ENCODE data around the gene PTPN14. TPM values are rescaled to one million over a fixed set of nuclear protein-coding genes. Genes with fewer than 3 reads are reported as not detected.
A peak's percentile ranks its signal among the peaks of the same experiment; 100 is the strongest.

The PTPN14 gene
- total RNA-seq, 1 experiment from 2014 or later = 47.7 TPM

DNA sequence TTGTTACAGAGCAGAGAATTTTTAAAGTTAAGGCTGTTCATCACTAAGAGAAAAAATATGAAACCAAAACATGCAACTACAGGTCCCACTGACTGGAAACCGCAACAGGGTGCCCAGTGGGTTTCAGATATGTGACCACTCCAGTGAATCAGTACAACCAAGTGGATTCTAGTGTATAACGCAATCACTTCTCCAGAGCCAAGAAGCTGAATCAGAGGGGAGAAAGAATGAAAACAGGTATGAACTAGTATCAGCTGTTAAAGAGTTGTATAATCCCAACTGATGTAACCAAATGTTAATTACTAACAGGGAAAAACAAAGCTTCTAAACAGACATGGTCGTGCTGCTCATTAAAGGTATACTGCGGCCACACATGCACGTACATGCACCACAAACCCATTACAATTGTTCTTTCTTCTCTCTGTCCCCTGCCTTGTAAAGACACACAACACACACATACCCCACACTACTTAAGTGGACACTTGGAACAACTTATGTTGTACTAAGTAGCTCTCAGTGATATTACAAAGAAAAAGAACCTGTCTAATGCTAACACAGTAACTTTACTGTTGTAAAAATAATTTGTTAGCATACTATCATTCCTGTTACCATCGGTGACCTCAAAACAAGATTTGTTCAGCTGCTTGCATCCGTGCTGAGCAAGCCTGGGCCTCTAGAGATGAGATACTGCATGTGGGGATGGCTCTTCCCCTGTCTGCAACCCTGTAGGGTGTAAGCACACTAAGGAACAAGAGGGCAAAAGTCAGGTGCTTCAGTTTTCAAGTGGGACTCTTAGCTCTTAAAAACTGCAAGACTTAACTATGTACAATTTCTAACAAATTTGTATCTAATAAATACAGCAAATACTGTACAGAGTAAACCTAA lies 74.2 kb downstream of the PTPN14 start:
- peak; percentile 99 for DNase-seq (ENCODE audit: low read depth)

DNA sequence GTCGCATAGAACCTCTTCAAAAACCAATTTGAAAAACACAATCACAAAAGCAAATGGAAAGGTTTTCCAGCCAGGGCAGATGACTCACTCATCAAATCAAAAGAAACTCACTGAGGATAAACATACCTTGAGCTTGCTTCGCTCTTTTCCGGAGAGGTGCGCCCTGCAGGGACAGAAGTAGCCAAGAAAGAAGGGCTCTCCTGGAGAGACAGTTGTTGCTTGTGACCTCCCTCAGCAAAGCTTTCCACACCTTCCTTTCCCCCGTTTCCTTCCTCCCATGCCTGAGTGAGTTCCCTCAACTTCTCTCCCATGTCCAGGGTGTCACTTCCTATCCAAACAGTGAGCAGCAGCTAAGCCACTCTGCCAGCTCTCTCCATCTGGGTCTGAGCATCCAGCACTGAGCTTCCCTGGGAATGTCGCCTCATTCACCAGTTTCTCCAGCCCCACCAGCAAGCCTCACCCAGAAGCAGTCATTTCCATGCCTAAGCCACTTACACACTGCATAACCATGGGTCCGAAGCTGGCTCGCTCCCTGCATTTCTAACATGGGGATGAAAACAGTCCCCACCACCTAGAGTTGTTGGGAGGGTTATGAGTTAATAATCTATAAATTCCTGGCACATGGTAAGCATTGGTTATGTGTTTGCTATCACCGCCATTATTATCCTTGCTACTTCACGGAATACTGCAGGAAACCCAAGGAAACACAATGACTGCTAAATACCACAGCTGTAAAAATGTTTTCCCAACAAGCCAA lies 75.0 kb downstream of the PTPN14 start:
- DNase-seq (ENCODE audit: low read depth) = no peak

DNA sequence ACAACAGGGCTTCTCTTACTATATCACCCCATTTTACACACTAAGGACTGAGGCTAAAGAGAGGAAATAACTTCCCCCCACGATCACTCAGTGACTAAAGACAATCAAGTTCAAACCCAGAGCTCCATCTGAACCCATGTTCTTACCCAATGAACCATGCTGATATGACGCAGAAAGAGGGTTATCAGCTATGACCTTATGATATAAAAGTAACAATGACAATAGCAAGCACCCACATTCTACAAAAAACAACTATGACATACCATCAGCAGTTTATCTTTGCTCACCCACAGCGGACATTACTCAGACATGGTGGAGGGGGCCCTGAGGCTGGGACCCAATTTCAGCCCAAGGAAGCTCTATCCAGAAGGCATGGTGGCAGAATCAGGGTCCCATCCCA lies 75.7 kb downstream of the PTPN14 start:
- no peak for DNase-seq (ENCODE audit: low read depth)

DNA sequence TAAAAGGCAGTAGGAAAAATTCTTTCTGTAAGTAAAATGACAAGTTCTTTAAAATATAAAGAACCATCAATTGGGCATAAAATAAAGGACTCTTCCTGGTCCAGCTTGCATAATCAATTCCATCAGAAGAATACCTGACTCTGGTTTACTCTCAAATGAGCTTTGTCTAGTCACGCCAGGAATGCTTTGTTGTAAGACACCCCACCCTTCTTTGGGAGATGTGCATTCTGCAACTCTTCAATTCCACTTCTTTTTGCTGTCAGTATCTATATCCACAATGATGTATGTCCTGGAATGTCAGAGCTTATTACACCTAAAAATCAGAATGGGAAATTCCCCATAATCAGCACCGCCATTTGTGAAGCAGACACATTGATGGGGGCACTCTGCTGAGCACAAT lies 76.1 kb downstream of the PTPN14 start:
- no peak for DNase-seq (ENCODE audit: low read depth)

DNA sequence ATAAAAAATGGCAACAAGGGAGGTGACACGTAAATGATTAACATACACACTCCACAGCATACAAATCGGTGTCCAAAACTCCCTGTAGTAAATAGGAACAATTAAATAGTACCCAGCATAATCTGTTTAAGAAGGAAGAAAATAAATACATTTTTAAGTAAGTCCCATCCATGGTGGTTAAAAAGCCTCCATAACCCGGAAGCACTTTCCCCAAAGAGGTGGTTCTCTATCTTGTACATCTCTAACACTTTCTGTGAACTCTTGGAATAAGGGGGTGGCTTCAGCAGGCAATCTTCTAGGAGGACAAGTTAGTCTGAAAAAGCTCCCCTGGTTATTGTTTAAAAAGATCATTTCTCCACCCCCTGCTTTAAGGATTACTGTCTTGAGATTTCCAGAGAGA lies 76.9 kb downstream of the PTPN14 start:
- DNase-seq (ENCODE audit: low read depth) = no peak

DNA sequence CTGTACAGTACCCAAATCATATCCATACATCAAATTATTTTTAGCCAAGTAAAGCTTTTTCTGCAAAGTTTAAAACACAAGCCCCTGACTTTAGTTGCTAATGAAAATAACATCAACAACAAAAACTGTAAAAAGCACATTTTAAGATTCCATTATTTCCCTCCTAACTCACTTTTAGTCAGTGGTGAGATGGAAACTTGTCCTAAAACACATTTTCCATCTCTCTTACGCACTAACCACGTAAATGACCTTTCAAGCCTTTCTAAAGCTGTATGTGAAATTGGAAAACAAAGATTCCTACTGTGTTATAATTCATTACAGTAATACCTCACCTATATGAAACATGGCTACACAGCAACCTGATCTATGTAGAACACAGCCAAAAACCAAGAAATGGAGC lies 77.5 kb downstream of the PTPN14 start:
- no peak for DNase-seq (ENCODE audit: low read depth)

DNA sequence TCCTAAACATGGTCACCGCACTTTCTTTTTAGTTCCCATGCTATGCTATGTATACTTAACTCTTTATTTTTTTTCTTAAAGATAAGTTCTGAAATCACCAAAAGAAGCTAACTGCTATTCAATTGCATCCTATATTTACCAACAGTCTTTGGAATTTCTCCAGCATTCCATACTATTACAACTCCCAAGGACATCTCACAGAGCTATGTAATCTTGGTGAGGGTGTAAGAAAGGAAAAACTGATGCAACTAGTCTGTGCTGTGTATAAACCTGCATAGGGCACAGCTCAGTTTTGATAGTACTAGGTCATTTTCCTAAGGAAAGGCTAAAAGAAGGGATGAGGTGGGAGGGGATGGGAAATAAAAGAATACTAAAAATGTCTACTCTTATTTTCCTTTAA lies 78.0 kb downstream of the PTPN14 start:
- DNase-seq (ENCODE audit: low read depth) = peak; percentile 31

DNA sequence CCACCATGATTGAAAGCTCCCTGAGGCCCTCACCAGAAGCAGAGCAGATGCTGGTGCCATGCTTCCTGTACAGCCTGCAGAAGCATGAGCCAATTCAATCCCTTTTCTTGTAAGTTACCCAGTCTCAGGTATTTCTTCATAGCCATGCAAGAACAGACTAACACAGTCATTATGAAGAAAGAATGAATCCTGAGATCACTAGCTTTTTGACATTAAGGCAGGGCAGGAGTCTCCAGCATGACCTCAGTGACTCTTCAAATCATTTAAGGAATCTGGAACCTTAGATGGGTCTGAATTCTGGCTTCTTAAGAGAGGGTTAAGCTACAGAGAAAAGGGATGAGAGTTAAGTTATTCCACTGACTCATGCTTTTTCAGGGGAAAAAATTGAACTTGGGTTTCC lies 79.0 kb downstream of the PTPN14 start:
- DNase-seq (ENCODE audit: low read depth) = peak; percentile 51

DNA sequence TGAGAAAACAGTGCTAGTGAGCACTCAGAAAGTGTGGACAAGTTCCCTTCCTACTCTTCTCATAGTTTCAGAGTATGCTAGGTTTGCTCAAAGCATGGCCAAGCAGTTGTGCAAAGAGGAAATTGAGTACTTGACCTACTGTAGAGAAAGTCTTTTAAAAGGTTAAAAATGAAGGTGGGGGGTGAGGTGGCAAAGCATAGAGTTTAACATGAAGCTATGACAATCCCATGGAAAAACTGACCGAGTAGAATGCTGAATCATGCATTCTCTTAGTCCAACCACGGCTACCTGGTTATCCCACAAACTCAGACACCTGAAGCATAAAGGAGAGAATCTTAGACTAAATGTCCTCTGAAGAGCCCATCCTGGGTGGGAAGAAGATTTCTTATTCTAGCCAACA lies 79.9 kb downstream of the PTPN14 start:
- DNase-seq (ENCODE audit: low read depth) = no peak

DNA sequence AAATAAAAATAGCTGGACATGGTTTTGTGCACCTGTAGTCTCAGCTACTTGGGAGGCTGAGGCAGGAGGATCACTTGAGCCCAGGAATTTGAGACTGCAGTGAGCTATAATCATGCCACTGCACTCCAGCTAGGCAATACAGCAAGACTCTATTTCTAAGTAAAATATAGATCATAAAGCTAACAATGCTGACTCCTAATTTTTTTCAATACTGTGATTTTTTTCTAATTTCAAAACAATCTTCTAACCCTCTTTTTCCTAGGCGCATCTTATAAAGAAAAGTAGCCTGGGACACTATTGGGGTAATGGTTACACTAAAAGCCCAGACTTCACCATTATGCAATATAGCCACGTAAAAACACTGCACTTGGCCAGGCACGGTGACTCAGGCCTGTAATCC lies 81.3 kb downstream of the PTPN14 start:
- no peak for DNase-seq (ENCODE audit: low read depth)

DNA sequence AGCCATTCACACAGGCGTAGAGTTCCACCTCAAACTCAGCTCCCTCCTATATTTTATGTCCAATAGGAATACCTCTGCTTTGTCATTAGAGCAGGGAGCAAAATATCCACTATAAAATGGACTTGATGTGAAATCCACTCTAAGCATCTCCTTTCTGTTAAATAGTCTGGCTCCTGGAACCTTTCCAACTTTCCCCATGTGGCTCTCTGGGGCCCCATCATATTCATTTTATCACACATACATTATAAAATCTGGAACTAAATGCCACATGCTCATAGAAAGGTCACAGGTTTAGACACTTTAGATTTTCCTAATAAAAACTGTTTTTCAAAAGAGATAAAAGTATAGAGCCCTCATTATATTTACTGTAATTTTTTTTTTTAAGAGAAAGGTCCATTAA lies 82.1 kb downstream of the PTPN14 start:
- no peak for DNase-seq (ENCODE audit: low read depth)

DNA sequence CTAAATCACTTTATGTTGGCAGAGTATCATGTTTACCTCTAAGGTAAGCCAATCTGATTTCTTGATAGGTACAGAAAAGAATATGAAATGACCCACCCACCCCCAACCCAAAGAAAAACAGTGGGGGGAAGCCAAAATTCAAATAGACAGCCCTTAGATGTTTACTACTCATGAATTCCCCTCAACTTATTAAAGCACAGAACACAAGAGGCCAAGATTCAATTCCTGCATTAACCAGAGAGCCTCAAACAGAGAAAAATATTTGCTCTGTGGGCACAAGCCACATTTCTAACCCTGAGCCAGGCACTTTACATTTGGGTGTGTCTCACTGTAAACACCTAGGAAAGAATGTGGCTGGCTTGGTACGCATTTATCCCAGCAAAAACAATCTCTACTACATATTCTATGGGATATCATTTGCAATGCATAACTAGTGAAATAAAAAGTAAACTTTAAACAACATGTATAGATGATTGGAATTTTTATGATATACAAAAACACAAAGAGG lies 84.3 kb downstream of the PTPN14 start:
- DNase-seq (ENCODE audit: low read depth) = no peak

DNA sequence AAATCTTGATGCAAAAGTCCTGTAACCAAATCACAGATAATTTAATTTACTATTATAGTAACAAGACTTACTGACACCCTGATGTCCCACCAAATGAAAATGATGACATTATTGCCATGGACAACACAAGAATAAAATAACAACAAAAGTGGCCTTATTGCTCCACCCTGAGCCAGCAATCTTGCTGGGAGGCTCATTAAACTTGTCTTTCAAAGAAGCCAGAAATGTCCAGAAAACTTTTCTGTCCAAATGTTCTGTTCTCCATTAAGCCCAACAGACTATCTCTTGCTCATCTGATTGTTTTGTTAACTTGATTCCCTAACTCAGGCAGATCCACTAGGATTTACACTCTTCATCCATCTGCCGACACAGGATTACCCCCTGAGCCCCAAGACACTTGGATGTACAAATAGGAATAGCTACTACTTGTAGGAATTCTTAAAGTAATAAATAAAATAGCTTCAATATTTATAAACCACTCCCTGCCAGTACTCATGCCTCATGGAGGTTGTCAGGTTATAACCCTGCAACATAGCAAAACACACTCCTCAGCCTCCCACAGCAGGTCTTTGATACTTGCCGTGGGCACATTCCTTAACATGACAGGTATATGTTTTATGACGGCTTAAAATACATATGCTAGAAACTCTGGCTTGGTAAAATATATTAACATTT lies 84.9 kb downstream of the PTPN14 start:
- DNase-seq (ENCODE audit: low read depth) = no peak

DNA sequence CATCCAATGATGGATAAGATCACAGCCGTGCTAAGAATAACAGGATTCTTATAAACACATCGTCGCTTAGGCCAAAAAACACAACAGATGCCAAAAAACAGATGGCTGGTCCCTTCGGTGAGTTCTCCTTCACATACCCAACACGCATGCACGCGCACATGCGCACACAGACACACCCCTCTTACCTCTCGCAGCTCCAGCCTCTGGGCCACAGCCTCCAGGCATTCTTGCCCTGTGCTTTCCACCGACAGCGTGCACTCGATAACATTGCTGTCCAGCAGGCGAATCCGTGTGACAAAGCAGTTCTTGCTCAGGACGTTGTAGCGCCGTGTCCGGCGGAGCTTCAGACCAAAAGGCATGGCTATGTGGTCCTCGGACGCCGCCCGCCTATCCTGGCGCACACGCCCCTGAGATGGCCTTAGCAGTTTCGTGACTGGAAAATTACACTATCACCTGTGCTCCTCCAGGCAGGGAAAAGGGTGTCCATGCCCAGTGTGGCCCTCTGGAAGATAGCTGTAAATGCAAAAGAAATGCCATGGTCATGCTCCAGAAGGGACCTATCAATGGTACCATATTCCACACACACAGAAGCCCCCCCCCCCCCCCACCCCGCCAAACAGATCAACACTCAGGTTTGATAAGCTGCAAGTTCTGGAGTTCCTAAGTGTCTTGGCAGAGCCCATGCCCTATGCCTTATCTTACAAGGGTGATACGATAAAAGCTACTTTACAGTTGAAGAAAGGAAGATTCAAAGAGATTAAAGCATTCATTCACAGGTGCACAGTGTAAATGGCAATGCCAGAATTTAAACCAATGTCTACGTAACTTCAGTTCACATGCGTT lies 86.7 kb downstream of the PTPN14 start:
- no peak for DNase-seq (ENCODE audit: low read depth)

DNA sequence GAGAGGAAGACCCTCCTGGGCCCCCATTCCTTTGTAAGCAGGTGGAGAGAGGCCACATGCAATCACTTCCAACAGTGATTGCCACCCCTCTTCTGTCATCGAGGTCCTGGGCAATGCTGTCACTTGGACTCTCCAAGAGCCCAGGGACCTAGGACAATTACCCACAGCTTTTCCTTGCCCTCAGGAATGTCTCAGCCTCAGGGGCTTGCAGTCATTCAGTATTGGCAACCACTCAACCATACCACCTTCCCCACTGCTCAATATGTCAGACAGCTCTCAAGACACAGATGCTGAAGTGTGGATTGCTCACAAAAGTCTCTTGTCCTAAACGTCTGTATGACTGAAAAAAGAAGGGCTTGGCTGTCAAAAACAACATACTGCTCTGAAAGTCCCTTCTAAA lies 87.8 kb downstream of the PTPN14 start:
- DNase-seq (ENCODE audit: low read depth) = no peak

DNA sequence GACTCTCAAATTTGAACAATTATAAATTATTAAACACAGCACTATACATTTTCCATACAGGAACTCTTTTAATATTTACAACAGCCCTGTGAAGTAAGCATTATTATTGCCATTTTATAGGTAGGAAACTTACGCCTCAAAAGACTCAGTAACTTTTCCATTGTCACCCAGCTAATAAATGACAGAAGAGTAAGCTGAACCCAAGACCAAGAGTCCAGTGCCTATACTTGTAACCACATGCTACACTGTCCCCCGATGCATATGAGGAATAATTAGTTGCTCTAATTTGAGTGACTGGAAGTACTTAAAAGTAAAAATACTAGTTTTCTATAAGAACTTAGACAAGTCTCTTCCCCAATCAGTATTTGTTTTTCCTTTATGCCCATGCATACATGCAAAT lies 88.5 kb downstream of the PTPN14 start:
- DNase-seq (ENCODE audit: low read depth) = no peak

DNA sequence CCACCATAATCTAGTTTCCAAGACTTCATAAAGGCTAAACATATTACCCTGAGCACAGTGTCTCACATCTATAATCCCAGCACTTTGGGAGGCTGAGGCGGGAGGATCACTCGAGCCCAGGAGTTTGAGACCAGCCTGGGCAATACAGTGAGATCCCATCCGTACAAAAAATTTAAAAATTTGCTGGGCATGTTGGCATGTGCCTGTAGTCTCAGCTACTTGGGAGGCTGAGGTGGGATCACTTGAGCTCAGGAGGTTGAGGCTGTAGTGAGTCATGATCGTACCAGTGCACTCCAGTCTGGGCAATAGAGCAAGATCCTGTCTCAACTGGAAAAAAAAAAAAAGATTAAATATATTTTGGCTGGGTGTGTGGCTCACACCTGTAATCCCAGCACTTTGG lies 90.1 kb downstream of the PTPN14 start:
- DNase-seq (ENCODE audit: low read depth) = no peak

DNA sequence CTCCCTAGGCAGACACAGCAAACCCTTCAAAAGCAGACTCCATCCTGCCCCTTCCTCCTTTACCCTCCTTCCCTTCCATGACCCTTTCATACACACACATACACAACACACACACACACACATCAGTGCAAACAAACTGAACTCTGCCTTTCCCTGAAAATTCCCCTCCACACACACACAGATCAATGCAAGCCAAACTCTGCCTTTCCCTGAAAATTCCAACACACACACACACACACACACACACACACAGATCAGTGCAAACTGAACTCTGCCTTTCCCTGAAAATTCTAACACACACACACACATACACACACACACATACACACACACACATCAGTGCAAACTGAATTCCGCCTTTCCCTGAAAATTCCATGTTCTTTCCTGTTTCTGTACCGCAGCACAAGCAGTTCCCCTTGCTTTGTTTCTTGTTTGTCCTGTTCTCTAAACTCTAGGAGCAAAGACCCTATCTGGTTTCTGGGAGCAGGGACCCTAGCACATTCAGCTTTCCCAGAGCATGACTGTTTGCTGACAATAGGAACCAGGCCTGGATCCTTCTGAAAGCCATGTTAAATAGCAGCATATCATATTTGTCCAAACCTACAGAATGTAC lies 91.0 kb downstream of the PTPN14 start:
- no peak for DNase-seq (ENCODE audit: low read depth)

DNA sequence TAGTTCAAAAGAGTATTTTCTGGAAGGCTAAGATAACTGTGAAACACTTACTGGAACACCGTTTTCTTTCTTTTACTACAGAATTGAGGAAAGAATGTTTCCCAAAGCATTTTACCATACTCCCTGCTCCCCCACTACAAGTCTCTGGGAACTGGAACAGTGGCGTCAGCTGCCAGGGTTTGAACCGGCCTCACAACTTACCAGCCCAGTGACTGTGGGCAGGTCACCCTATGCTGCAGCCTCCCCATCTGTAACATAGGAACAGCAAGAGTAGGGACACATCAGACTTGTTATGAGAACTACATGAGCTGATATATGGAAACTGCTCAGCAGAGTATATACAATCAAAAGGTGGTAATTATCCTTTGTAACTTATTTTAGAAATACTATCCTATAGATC lies 91.5 kb downstream of the PTPN14 start:
- no peak for DNase-seq (ENCODE audit: low read depth)

DNA sequence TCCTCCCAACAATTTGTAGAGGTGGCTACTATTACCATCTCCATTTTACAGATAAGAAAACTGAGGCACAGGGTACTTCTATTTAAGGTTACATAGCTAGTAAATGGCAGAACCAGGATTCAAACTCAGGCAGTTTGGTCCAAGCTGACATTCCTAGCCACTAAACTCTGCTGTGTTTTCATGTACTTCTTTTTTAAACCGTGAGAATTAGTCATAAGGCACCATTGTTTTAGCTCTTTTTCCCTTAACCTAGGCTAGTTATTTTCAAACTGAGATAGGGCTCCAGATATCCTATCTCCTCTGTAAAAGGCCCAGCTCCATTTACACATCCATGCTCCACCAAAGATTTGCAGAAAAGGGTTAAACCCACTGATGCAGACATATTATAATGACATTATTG lies 92.9 kb downstream of the PTPN14 start:
- DNase-seq (ENCODE audit: low read depth) = no peak
